ENCODE results near the gene XPC.

Gene XPC

GRCh38 chr3:14157951-14158350, 20.4 kb downstream of the XPC start:
- no peak for TF ChIP-seq REST (IDR thresholded peaks at IDR 0.05; ENCODE audit: low read depth)
- no peak for TF ChIP-seq EP300 (IDR thresholded peaks at IDR 0.05; ENCODE audit: borderline replicate concordance)

- TF ChIP-seq MAX (IDR thresholded peaks at IDR 0.05) (no peak), EGR1 (IDR thresholded peaks at IDR 0.05) (no peak), NFIC (IDR thresholded peaks at IDR 0.05) (no peak), TEAD4 (IDR thresholded peaks at IDR 0.05) (no peak), RAD21 (IDR thresholded peaks at IDR 0.05; ENCODE audit: low read depth) (no peak), CEBPB (IDR thresholded peaks at IDR 0.05) (no peak), TAF1 (IDR thresholded peaks at IDR 0.05; ENCODE audit: low read depth) (no peak), CREB1 (IDR thresholded peaks at IDR 0.05; ENCODE audit: low read depth) (no peak), ZBTB7A (IDR thresholded peaks at IDR 0.05; ENCODE audit: low read depth) (no peak), YY1 (IDR thresholded peaks at IDR 0.05; ENCODE audit: low read depth) (no peak)
Measured at GRCh38 chr3:14156843-14157561, 21.4 kb downstream of the XPC start.

GRCh38 chr3:14156201-14156600, 22.2 kb downstream of the XPC start:
- TF ChIP-seq ZBTB7A (IDR thresholded peaks at IDR 0.05; ENCODE audit: low read depth) (no peak), FOXM1 (IDR thresholded peaks at IDR 0.05; ENCODE audit: borderline replicate concordance, low read depth) (no peak), EGR1 (IDR thresholded peaks at IDR 0.05) (no peak), MAX (IDR thresholded peaks at IDR 0.05) (no peak), CREB1 (IDR thresholded peaks at IDR 0.05; ENCODE audit: low read depth) (no peak)

- no peak for TF ChIP-seq YY1 (IDR thresholded peaks at IDR 0.05; ENCODE audit: low read depth)
Measured at GRCh38 chr3:14154895-14155440, 23.4 kb downstream of the XPC start.

GRCh38 chr3:14154276-14154675, 24.1 kb downstream of the XPC start:
- TF ChIP-seq EP300 (IDR thresholded peaks at IDR 0.05; ENCODE audit: borderline replicate concordance) = no peak

GRCh38 chr3:14153663-14154062, 24.7 kb downstream of the XPC start:
- TF ChIP-seq FOXM1 (IDR thresholded peaks at IDR 0.05; ENCODE audit: borderline replicate concordance, low read depth) = no peak
- no peak for TF ChIP-seq CREB1 (IDR thresholded peaks at IDR 0.05; ENCODE audit: low read depth)
- TF ChIP-seq RAD21 (IDR thresholded peaks at IDR 0.05; ENCODE audit: low read depth) = no peak
- TF ChIP-seq TEAD4 (IDR thresholded peaks at IDR 0.05) = no peak
- TF ChIP-seq YY1 (IDR thresholded peaks at IDR 0.05; ENCODE audit: low read depth) = no peak
- no peak for TF ChIP-seq USF1 (IDR thresholded peaks at IDR 0.05)
- no peak for TF ChIP-seq CEBPB (IDR thresholded peaks at IDR 0.05)
- TF ChIP-seq TAF1 (IDR thresholded peaks at IDR 0.05; ENCODE audit: low read depth) = no peak
- no peak for TF ChIP-seq REST (IDR thresholded peaks at IDR 0.05; ENCODE audit: low read depth)
- TF ChIP-seq EGR1 (IDR thresholded peaks at IDR 0.05) = no peak
- TF ChIP-seq ZBTB7A (IDR thresholded peaks at IDR 0.05; ENCODE audit: low read depth) = no peak
- no peak for TF ChIP-seq NFIC (IDR thresholded peaks at IDR 0.05)
- no peak for TF ChIP-seq TCF12 (IDR thresholded peaks at IDR 0.05; ENCODE audit: low read depth)
- no peak for TF ChIP-seq MAX (IDR thresholded peaks at IDR 0.05)
- no peak for TF ChIP-seq EP300 (IDR thresholded peaks at IDR 0.05; ENCODE audit: borderline replicate concordance)

- TF ChIP-seq USF1 (IDR thresholded peaks at IDR 0.05) (no peak), FOXM1 (IDR thresholded peaks at IDR 0.05; ENCODE audit: borderline replicate concordance, low read depth) (no peak), EP300 (IDR thresholded peaks at IDR 0.05; ENCODE audit: borderline replicate concordance) (no peak), TAF1 (IDR thresholded peaks at IDR 0.05; ENCODE audit: low read depth) (no peak), CREB1 (IDR thresholded peaks at IDR 0.05; ENCODE audit: low read depth) (no peak), CEBPB (IDR thresholded peaks at IDR 0.05) (no peak), REST (IDR thresholded peaks at IDR 0.05; ENCODE audit: low read depth) (no peak), EGR1 (IDR thresholded peaks at IDR 0.05) (no peak), TEAD4 (IDR thresholded peaks at IDR 0.05) (no peak), MAX (IDR thresholded peaks at IDR 0.05) (no peak), YY1 (IDR thresholded peaks at IDR 0.05; ENCODE audit: low read depth) (no peak), TCF12 (IDR thresholded peaks at IDR 0.05; ENCODE audit: low read depth) (no peak), ZBTB7A (IDR thresholded peaks at IDR 0.05; ENCODE audit: low read depth) (no peak), RAD21 (IDR thresholded peaks at IDR 0.05; ENCODE audit: low read depth) (no peak), NFIC (IDR thresholded peaks at IDR 0.05) (no peak)
Measured at GRCh38 chr3:14152963-14153355, 25.4 kb downstream of the XPC start.

Measured in Ishikawa (cell line).